CD4-positive, alpha-beta T cell (primary cell): Measurements from ENCODE around the gene OR4C11. TPM values are rescaled to one million over a fixed set of nuclear protein-coding genes. Genes with fewer than 3 reads are reported as not detected.

Source experiments
- ATAC-seq: fragments of 200-7000 bp; cut with Tn5 transposase; one replicate; pipeline ENCODE4 v1.10.0; 2022; ENCODE audit warnings: mild to moderate bottlenecking; ENCODE audit not compliant: poor library complexity
- CTCF ChIA-PET: fragments of 350-600 bp; sonication (Branson Sonifier 250); formaldehyde crosslinking; loops from one replicate; lab custom pipeline; 2021; ENCODE audit warnings: antibody characterized with exemption, inconsistent platforms; lab: Charles Lee
- POLR2A ChIA-PET: fragments of 350-600 bp; sonication (Branson Sonifier 250); formaldehyde crosslinking; loops from one replicate; lab custom pipeline; 2021; ENCODE audit warnings: antibody characterized with exemption, inconsistent platforms; lab: Charles Lee
- DNase-seq, 14 experiments: peaks; one replicate each; pipeline ENCODE4 v3.0.0-alpha.2; 2013 to 2020; ENCODE audit warnings: mixed read lengths in 2 of 14
- H3K27ac ChIP-seq, 2 donors: one replicate each; pipeline versions ENCODE4 v1.5.1 to v1.7.0; 2013; ENCODE audit warnings: low read length in 2 of 2, low read depth in 1 of 2, mild to moderate bottlenecking in 1 of 2
- H3K27me3 ChIP-seq, 2 experiments: 1 replicate in 1 of 2; 2 replicates in 1 of 2; pipeline versions ENCODE4 v1.6.1 to v1.7.0; 2013; ENCODE audit warnings: low read length in 2 of 2, control low read depth in 1 of 2, mild to moderate bottlenecking in 1 of 2, moderate library complexity in 1 of 2; ENCODE audit not compliant: insufficient read depth in 2 of 2, control insufficient read depth in 1 of 2
- H3K36me3 ChIP-seq: one replicate; pipeline ENCODE4 v1.6.1; 2013; ENCODE audit warnings: low read length, control low read depth; ENCODE audit not compliant: insufficient read depth
- H3K4me1 ChIP-seq: one replicate; pipeline ENCODE4 v1.6.1; 2013; ENCODE audit warnings: low read length, control low read depth; ENCODE audit not compliant: insufficient read depth
- H3K4me3 ChIP-seq: one replicate; pipeline ENCODE4 v1.5.1; 2013; ENCODE audit warnings: mild to moderate bottlenecking, low read length, moderate library complexity
- H3K9me3 ChIP-seq, 2 experiments: 1 replicate in 1 of 2; 2 replicates in 1 of 2; pipeline versions ENCODE4 v1.6.1 to v1.7.0; 2013; ENCODE audit warnings: low read length in 2 of 2, mild to moderate bottlenecking in 2 of 2, control low read depth in 1 of 2, moderate library complexity in 1 of 2; ENCODE audit not compliant: control insufficient read depth in 1 of 2, insufficient read depth in 1 of 2
- H3K27ac Mint-ChIP-seq: one replicate; pipeline ENCODE4 v1.8.0; 2020; ENCODE audit warnings: mixed read lengths
- H3K27me3 Mint-ChIP-seq: one replicate; pipeline ENCODE4 v1.8.0; 2021; ENCODE audit warnings: mixed read lengths
- H3K36me3 Mint-ChIP-seq: one replicate; pipeline ENCODE4 v1.8.0; 2021; ENCODE audit warnings: low read depth, mixed read lengths
- H3K4me1 Mint-ChIP-seq: one replicate; pipeline ENCODE4 v1.8.0; 2021; ENCODE audit warnings: low read depth, mixed read lengths
- H3K4me3 Mint-ChIP-seq: one replicate; pipeline ENCODE4 v1.8.0; 2020; ENCODE audit warnings: mild to moderate bottlenecking, mixed read lengths
- H3K9me3 Mint-ChIP-seq: one replicate; pipeline ENCODE4 v1.8.0; 2020; ENCODE audit warnings: mixed read lengths
- intact Hi-C, 2 experiments: fragments of 100-400 bp; cut with DNase I in 1 of 2; cut with micrococcal nuclease in 1 of 2; formaldehyde crosslinking; loops; one replicate each; pipeline versions ENCODE4 v1.15.1 to v1.9.0; 2023 to 2025; cut with DNase I, micrococcal nuclease
- total RNA-seq, 174 experiments: library from RNA in 2 of 174; stranded (reverse) in 2 of 174; gene quantifications; one replicate each; pipeline ENCODE4 v1.2.3 and lab custom pipeline; 2021 to 2026
- TF ChIP-seq, protein P1 (sequence below): fragments of 200-600 bp; IDR thresholded peaks from one replicate; pipeline ENCODE4 v1.8.0; 2022; ENCODE audit warnings: antibody characterized with exemption, mild to moderate bottlenecking

Gene OR4C11
- total RNA-seq, 2 experiments from 2014 or later = not detected

DNA sequence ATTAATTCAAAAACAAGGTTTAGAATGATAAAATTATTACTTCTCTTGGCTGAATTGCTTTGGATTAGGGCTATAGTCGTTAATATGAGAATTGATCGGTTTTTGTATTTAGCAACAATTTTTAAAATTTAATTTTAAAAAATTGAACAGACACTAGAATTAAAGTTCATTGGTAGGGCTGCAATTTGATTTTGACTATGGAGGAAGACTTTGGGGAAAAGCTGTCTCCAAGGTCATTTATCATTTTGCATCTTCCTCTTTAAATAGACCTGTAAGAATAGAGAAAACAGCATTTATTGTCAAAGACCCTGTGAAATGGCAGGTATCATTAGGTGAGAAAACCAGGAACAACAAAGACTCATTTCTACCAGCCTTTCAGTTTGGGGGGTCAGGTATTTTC lies 40.6 kb upstream of the OR4C11 start, which contains the start of gene OR4S2:
TSS of gene OR4S2 (plus strand) at position 301 of the 400 bp plus-strand sequence. CDS start 2,577 bp downstream, outside the sequence.
- ATAC-seq = no peak
- Histone ChIP-seq H3K27me3 (no peaks in the 10 kb centered on the region), H3K4me1 (no peaks in the 10 kb centered on the region), H3K9me3 (no peaks in the 10 kb centered on the region), H3K27ac (no peak within 1 kb of the TSS), H3K36me3 (no peaks in the 10 kb centered on the region), H3K4me3 (no peak within 1 kb of the TSS)
- H3K4me1 Mint-ChIP-seq = no peaks in the 10 kb centered on the region
- POLR2A ChIA-PET = no interaction called here
- H3K4me3 Mint-ChIP-seq = no peak within 1 kb of the TSS
- H3K36me3 Mint-ChIP-seq = no peaks in the 10 kb centered on the region
- peaks cover 6% of the 10 kb centered on the region for H3K9me3 Mint-ChIP-seq
- no peak within 1 kb of the TSS for H3K27ac Mint-ChIP-seq
- DNase-seq = no peak
- CTCF ChIA-PET = no interaction called here
- TF ChIP-seq, protein P1, sequence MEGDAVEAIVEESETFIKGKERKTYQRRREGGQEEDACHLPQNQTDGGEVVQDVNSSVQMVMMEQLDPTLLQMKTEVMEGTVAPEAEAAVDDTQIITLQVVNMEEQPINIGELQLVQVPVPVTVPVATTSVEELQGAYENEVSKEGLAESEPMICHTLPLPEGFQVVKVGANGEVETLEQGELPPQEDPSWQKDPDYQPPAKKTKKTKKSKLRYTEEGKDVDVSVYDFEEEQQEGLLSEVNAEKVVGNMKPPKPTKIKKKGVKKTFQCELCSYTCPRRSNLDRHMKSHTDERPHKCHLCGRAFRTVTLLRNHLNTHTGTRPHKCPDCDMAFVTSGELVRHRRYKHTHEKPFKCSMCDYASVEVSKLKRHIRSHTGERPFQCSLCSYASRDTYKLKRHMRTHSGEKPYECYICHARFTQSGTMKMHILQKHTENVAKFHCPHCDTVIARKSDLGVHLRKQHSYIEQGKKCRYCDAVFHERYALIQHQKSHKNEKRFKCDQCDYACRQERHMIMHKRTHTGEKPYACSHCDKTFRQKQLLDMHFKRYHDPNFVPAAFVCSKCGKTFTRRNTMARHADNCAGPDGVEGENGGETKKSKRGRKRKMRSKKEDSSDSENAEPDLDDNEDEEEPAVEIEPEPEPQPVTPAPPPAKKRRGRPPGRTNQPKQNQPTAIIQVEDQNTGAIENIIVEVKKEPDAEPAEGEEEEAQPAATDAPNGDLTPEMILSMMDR = no peak
- intact Hi-C loops = no loop called here
- H3K27me3 Mint-ChIP-seq = no peaks in the 10 kb centered on the region

DNA sequence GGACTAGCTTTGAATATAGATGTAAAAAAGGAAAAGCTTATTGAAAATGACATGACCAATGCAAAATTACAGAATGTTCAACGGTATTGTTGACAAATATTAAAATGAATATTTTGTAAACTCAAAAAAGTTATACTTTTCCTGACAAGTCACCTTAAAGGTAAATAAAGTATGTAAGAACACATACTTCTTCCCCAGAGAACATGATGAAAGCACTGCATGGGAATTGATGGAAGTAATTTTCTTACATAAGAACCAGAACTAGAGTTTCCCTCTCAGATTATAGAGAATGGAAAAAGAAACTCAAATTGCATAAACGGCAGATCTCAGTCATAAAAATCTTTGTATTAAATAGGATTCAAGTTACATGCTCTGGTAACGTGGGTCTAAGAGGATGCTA lies 27.4 kb upstream of the OR4C11 start, which contains the start of gene OR4P4:
TSS of gene OR4P4 (plus strand) at position 301 of the 400 bp plus-strand sequence.
- H3K27ac ChIP-seq = no peak within 1 kb of the TSS
- no peaks in the 10 kb centered on the region for H3K4me1 ChIP-seq
- Mint-ChIP-seq H3K4me3 (no peak within 1 kb of the TSS), H3K4me1 (no peaks in the 10 kb centered on the region), H3K36me3 (no peaks in the 10 kb centered on the region), H3K27ac (no peak within 1 kb of the TSS), H3K9me3 (no peaks in the 10 kb centered on the region), H3K27me3 (no peaks in the 10 kb centered on the region)
- no peak within 1 kb of the TSS for H3K4me3 ChIP-seq
- no peak for ATAC-seq
- intact Hi-C loops = no loop called here
- TF ChIP-seq, protein P1 = no peak
- DNase-seq = no peak
- CTCF ChIA-PET = no interaction called here
- POLR2A ChIA-PET = no interaction called here
- no peaks in the 10 kb centered on the region for H3K36me3 ChIP-seq
- peaks cover 0 to 2% of the 10 kb centered on the region in 2 experiments for H3K9me3 ChIP-seq
- no peaks in the 10 kb centered on the region for H3K27me3 ChIP-seq

- Histone ChIP-seq H3K4me3 (no peak overlapping the region), H3K36me3 (no peaks in the 10 kb centered on the region), H3K4me1 (no peaks in the 10 kb centered on the region), H3K27ac (no peak overlapping the region), H3K9me3 (peaks cover 0 to 3% of the 10 kb centered on the region in 2 experiments), H3K27me3 (no peaks in the 10 kb centered on the region)
- ChIA-PET POLR2A (no interaction called here), CTCF (no interaction called here)
- H3K4me1 Mint-ChIP-seq = no peaks in the 10 kb centered on the region
- H3K27me3 Mint-ChIP-seq = no peaks in the 10 kb centered on the region
- TF ChIP-seq, protein P1 = no peak
- H3K27ac Mint-ChIP-seq = no peak overlapping the region
- no peak for DNase-seq
- ATAC-seq = no peak
- H3K4me3 Mint-ChIP-seq = no peak overlapping the region
- no peaks in the 10 kb centered on the region for H3K36me3 Mint-ChIP-seq
- peaks cover 11% of the 10 kb centered on the region for H3K9me3 Mint-ChIP-seq
- intact Hi-C loops = no loop called here
These were observed 17.1 kb upstream of the OR4C11 start for GRCh38 chr11:55624531-55624930.
